ENCODE measurements around the gene PDE11A.

The PDE11A gene

GRCh38 chr2:177758591-177759371, 313.8 kb downstream of the PDE11A start:
- no peak for DNase-seq (ENCODE audit: low read depth)

DNA sequence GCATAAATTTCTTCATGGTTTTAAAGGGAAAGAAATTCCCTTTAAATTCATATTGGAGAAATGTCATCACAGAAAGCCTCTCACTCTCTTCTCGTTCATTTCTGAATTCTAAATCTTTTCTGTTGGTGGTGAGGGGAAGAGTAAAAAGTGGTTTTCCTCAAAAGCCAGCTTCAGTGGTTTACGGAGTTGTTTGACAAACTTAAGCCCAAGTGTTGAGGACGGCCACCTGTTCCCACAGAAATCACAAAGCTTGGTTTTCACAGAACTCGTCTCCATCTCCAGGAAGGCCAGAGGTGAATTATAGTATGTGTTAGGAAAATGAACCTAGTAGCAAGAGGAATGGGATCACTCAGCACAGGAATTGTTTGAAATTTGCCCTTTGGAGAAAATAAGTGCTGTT, 316.2 kb downstream of the PDE11A start:
- DNase-seq (ENCODE audit: low read depth): no peak

GRCh38 chr2:177754492-177754873, 318.1 kb downstream of the PDE11A start:
- no peak for DNase-seq (ENCODE audit: low read depth)

DNA sequence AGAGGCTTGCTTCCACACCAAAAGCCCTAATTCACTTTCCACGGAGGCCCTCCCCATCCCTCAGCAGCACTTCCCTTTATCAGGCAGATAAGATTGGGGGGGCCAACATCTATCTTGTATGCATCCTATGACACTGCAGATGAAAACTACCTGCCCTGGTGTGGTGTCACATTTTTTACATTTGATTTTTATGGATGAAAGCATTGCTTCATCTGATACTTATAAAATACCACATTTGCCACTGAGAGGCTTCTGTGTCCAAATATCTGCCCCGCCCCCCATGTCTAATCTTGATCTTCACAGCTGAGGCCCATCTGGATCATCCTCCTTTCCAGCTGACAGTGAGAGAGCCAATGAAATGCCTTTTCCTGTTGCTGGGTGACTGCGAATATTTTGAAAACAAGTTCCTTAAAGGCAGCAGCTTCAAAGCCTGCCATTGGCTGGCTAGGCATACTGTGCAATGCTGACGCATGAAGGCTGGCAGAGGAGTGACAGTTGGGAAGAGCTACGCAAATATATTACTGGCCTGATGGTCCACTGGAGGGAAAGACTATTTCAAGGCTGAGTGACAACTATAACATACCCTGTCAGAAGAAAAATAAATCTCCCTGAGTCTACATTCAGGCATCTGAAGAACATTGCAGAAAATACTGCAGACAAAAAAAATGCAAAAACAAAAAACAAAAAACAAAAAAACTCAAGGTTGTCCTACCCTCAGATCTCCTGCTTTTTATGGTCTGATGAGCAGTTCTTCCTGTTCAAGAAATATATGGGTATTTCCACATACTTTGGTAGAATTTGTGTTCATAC, 318.7 kb downstream of the PDE11A start:
- no peak for DNase-seq (ENCODE audit: low read depth)

DNA sequence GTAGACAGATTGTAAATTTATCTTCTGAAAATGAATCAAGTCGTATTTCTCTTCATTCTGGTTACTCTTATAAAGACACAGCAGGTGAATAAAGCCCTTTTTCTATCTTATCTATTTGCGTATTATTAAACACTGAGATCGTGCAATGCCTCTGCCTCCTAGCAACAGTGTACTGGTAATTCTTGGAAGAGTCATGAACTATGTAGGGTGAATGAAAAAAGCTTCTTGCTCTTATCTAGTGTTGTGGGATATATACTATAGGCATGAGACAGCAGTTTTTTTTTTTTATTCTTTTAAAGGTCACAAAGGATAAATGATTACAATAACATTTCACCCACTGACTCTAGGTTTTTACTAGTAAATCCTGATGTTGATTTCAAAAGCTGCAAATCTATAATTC, 324.2 kb downstream of the PDE11A start:
- no peak for DNase-seq (ENCODE audit: low read depth)

DNA sequence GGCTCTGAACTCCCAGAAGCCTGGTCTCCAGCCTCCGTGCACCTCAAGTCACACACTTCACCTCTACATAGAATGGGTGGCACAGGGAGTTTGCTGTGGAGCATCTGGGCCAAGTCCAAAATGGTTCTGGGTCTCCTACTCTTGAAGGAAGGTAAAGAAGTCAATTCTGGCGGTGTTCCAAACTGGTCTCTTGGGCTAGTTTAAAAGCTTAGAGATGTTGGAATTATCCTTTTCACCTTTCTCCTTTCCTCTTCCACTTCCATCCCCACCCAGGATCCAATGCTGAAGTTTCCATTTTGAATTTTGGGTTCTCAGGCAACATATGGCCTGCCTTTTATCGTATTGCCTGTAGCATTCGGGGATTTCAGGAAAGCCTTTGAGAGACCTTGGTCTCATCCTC, 325.2 kb downstream of the PDE11A start:
- DNase-seq (ENCODE audit: low read depth): no peak

DNA sequence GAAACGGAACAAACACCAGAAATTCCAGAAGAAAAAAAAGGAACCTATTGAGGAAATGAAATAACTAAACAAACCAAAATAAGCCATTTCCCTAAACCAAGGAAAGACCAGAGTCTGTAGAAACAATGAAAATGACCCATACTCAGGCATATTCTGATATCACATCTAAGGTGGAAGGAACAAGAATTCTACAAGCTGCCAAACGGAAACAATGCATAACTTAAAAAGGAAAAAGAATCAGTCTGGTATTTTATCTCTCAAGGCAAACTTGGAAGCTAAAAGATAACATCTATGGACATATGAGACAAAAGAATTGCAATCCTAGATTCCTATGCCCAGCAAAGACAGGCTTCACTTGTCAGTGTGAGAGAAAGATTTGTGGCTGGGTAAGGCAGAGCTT, 326.2 kb downstream of the PDE11A start:
- no peak for DNase-seq (ENCODE audit: low read depth)

GRCh38 chr2:177745531-177745930, 327.0 kb downstream of the PDE11A start:
- no peak for DNase-seq (ENCODE audit: low read depth)

GRCh38 chr2:177742851-177743250, 329.7 kb downstream of the PDE11A start:
- DNase-seq (ENCODE audit: low read depth): no peak

DNA sequence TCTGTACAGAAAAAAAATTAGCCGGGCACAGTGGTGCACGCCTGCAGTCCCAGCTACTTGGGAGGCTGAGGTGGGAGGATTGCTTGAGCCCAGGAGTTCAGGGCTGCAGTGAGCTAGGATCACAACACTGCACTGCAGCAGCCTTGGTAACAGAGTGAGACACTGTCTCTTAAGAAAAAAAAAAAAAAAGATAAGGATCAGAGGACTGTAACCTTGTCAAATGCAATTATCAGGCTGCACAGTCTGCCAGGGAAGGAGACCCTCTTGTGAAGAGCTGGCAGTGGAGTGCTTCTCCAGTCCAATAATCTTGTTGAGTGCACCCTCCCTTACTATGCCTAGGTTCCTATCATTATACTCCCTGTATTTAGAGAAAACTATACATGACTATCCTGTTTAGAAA, 330.7 kb downstream of the PDE11A start:
- DNase-seq (ENCODE audit: low read depth): no peak

GRCh38 chr2:177740700-177741099, 331.9 kb downstream of the PDE11A start:
- no peak for DNase-seq (ENCODE audit: low read depth)

GRCh38 chr2:177738461-177739235, 333.9 kb downstream of the PDE11A start:
- DNase-seq (ENCODE audit: low read depth): no peak

DNA sequence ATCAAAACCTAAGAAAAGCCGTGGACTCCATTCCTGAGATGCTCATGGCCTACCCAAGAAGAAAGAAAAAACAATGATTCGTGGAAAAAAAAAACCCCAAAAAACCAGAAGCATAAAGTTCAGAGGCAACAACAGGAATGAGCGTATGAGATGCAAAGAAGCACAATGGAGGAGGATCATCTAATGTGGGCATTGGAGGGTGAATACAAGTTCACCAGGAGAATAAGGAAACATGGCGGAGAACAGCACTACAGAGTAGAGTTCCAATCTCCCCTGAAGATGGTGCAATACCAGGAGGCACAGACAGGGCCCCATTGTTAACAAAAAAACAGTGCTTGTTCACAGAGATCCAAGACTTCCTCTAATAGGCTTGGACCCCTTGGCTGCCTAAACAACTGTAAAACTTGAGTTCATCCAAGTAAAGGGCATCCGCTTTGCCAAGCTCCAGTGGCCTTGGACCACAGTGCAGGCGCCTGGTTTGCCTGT, 337.2 kb downstream of the PDE11A start:
- no peak for DNase-seq (ENCODE audit: low read depth)

DNA sequence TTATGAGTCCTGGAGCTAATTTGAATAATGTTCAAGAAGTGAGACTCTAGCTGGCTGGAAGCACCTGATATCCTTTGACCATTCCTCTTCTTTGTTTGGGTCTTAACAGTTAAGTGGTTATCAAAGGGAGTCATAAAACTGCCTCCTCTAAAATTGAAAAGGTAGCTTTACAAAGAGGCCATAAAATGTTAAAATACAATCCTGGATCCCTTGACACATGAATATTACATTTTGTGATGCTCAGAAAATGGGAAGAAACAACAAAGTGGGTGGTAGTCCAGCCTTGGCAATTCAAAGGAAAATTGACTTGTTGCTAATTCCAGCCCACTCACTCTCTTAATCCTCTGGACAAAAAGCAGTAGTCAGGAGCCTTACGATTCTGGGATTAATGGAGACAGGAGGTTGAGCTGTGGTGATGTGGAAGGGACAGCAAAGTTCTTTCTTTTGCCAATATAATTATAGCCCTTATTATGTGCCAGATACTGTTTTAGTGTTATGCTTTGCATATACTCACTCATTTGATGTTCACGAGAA, 339.2 kb downstream of the PDE11A start:
- DNase-seq (ENCODE audit: low read depth): no peak

DNA sequence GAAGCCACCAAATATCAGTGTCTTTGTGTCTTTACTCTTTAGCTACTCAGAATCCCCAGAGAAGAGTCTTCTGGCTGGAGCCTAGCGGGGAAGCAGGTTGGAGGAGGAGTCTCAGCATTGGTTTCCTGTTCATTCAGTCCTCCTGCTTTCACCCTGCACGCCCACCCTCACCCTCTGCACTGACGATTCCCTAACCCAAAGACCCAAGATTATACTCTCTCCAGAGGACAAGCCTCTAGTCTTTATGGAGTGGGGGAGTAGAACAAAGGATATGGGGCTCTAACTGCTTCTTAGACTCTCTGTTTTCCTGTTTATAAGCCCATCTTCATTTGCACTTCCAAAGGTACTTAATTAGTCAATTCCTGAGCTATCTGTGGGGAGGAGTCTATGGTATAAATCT, 341.2 kb downstream of the PDE11A start:
- no peak for DNase-seq (ENCODE audit: low read depth)

DNA sequence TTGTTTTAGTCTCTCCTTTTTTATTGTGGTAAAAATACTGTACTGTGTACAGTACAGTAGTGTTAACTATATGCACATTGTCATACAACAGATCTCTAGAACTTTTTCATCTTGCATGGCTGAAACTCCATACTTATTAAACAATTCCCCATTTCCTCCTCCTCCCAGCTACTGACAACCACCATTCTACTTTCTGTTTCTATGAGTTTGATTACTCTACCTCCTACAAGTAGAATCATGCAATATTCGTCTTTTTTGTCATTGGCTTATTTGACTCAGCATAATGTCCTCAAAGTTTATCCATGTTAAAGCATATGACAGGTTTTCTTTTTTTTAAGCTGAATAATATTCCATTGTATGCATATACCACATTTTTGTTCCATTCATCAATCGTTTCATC, 341.8 kb downstream of the PDE11A start:
- DNase-seq (ENCODE audit: low read depth): no peak

DNA sequence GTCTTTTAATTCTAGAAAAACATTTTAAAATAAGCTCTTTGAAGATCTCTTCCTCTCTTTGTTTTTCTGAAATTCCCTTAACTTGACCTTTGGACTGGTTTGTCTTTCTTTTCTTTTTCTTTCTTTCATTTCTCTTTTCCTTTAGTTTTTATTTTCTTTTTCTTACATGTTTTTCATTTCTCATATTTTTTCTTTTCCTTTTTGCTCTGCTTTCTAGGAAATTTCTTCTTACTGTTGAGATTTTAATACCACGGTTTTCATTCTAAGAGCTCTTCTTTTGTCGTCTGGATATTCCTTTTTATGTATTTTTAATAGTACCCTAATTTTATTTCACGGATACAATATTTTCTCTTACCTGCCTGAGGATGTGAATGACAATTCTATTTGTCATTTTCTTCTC, 342.2 kb downstream of the PDE11A start:
- DNase-seq (ENCODE audit: low read depth): no peak

DNA sequence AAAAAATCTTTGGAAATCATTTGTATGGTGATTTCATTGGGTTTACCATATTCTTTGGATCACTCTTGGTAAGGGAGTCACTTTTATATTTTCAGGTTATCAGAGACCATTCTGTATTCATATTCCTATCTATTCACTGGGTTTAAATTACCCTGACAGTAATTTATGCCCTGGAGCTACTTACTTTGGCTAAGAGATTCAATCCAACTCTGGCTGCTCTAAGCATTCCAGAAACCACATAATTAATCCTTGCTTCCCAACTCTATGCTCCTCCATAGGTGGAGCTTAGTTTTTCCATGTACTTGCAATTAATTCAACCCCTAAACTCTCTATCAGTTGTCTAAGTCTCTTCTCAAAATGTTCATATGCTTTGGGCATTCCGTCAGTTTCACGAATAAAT, 343.7 kb downstream of the PDE11A start:
- DNase-seq (ENCODE audit: low read depth): no peak

- no peak for DNase-seq (ENCODE audit: low read depth)
These were observed 344.2 kb downstream of the PDE11A start for GRCh38 chr2:177728399-177728765.

GRCh38 chr2:177727577-177728398, 344.8 kb downstream of the PDE11A start:
- DNase-seq (ENCODE audit: low read depth): no peak

GRCh38 chr2:177726931-177727348, 345.6 kb downstream of the PDE11A start:
- DNase-seq (ENCODE audit: low read depth): no peak
